Activated T-helper 2 cell treated with anti-CD3 and anti-CD28 coated beads, Interferon-gamma antibody, Interleukin-2, Interleukin-4, amounts not matched to agents 10 μg/mL and 5 μg/mL and 100 μg/mL, durations not matched to agents 14 hours and 24 hours and 36 hours (primary cell): ENCODE results near the gene CCM2. TPM values are rescaled to one million over a fixed set of nuclear protein-coding genes. Genes with fewer than 3 reads are reported as not detected.

Experiments used
- DNase-seq: peaks from one replicate; pipeline ENCODE4 v3.0.0; 2021; ENCODE audit warnings: low spot score
- H3K27ac Mint-ChIP-seq: one replicate; pipeline ENCODE4 v1.8.0; 2021; ENCODE audit warnings: mixed read lengths
- H3K27me3 Mint-ChIP-seq: one replicate; pipeline ENCODE4 v1.8.0; 2021; ENCODE audit warnings: low read depth, mixed read lengths
- H3K36me3 Mint-ChIP-seq: one replicate; pipeline ENCODE4 v1.8.0; 2021; ENCODE audit warnings: low read depth, mixed read lengths
- H3K4me1 Mint-ChIP-seq: one replicate; pipeline ENCODE4 v1.8.0; 2021; ENCODE audit warnings: low read depth, mixed read lengths
- H3K4me3 Mint-ChIP-seq: one replicate; pipeline ENCODE4 v1.8.0; 2021; ENCODE audit warnings: low read depth, mild to moderate bottlenecking, moderate library complexity, mixed read lengths
- H3K9me3 Mint-ChIP-seq: one replicate; pipeline ENCODE4 v1.8.0; 2021; ENCODE audit warnings: mixed read lengths
- intact Hi-C: fragments of 100-400 bp; cut with micrococcal nuclease; formaldehyde crosslinking; loops from one replicate; pipeline ENCODE4 v1.15.1; 2023
- total RNA-seq: library from RNA; stranded (reverse); gene quantifications from 2 replicates; pipeline ENCODE4 v1.2.3, GENCODE V29; 2022

Gene CCM2
- total RNA-seq, 1 donor from 2014 or later: 61.3 TPM

- Mint-ChIP-seq H3K27ac (peak overlapping the region; percentile 98), H3K27me3 (no peaks in the 10 kb centered on the region), H3K9me3 (no peaks in the 10 kb centered on the region), H3K4me1 (peaks cover 62% of the 10 kb centered on the region), H3K4me3 (peak overlapping the region; percentile 97), H3K36me3 (peaks cover 88% of the 10 kb centered on the region)
- no peak for DNase-seq
- intact Hi-C loops: loop anchor here (1.0 to 10.0 kb wide), 8 partner anchors 20 to 395 kb away; partner anchors contain the start of genes H2AZ2, PPIA, PURB and TBRG4
These were observed 20.3 kb upstream of the CCM2 start for GRCh38 chr7:44979481-44980392.

- H3K36me3 Mint-ChIP-seq: peaks cover 88% of the 10 kb centered on the region
- peak; percentile 56 for DNase-seq
- H3K4me1 Mint-ChIP-seq: peaks cover 63% of the 10 kb centered on the region
- intact Hi-C loops: loop anchor here (2.0 to 10.0 kb wide), 3 partner anchors 130 to 396 kb away; partner anchors contain the start of genes PPIA, TBRG4 and TMED4
- H3K9me3 Mint-ChIP-seq: no peaks in the 10 kb centered on the region
- H3K27ac Mint-ChIP-seq: peak overlapping the region; percentile 98
- H3K27me3 Mint-ChIP-seq: no peaks in the 10 kb centered on the region
- H3K4me3 Mint-ChIP-seq: peak overlapping the region; percentile 97
These were observed 19.5 kb upstream of the CCM2 start for GRCh38 chr7:44980393-44981034.

- no peak for DNase-seq
- intact Hi-C loops: loop anchor here (2.0 to 10.0 kb wide), 3 partner anchors 130 to 396 kb away; partner anchors contain the start of genes PPIA, TBRG4 and TMED4
- Mint-ChIP-seq H3K4me3 (peak overlapping the region; percentile 97), H3K27me3 (no peaks in the 10 kb centered on the region), H3K9me3 (no peaks in the 10 kb centered on the region), H3K36me3 (peaks cover 88% of the 10 kb centered on the region), H3K27ac (peak overlapping the region; percentile 98), H3K4me1 (peaks cover 60% of the 10 kb centered on the region)
These were observed 18.8 kb upstream of the CCM2 start for GRCh38 chr7:44981035-44981706.

- H3K27me3 Mint-ChIP-seq: no peaks in the 10 kb centered on the region
- H3K27ac Mint-ChIP-seq: peak overlapping the region; percentile 98
- intact Hi-C loops: loop anchor here (10.0 kb wide), 1 partner anchor 398 kb away; the partner anchor contains the start of gene TMED4
- H3K4me3 Mint-ChIP-seq: peak overlapping the region; percentile 95
- DNase-seq: no peak
- H3K36me3 Mint-ChIP-seq: peaks cover 81% of the 10 kb centered on the region
- H3K9me3 Mint-ChIP-seq: no peaks in the 10 kb centered on the region
- H3K4me1 Mint-ChIP-seq: peaks cover 65% of the 10 kb centered on the region
These were observed 17.5 kb upstream of the CCM2 start for GRCh38 chr7:44982535-44982923.

- no peak for DNase-seq
- intact Hi-C loops: loop anchor here (10.0 kb wide), 1 partner anchor 398 kb away; the partner anchor contains the start of gene TMED4
- Mint-ChIP-seq H3K9me3 (no peaks in the 10 kb centered on the region), H3K4me1 (peaks cover 70% of the 10 kb centered on the region), H3K36me3 (peaks cover 77% of the 10 kb centered on the region), H3K27me3 (no peaks in the 10 kb centered on the region), H3K4me3 (peak overlapping the region; percentile 95), H3K27ac (peak overlapping the region; percentile 98)
These were observed 17.0 kb upstream of the CCM2 start for GRCh38 chr7:44982970-44983369.

- no peak for DNase-seq
- H3K27me3 Mint-ChIP-seq: no peaks in the 10 kb centered on the region
- H3K4me1 Mint-ChIP-seq: peaks cover 76% of the 10 kb centered on the region
- intact Hi-C loops: loop anchor here (10.0 kb wide), 1 partner anchor 399 kb away; the partner anchor contains the start of gene TMED4
- H3K36me3 Mint-ChIP-seq: peaks cover 71% of the 10 kb centered on the region
- H3K4me3 Mint-ChIP-seq: peak overlapping the region; percentile 95
- peak overlapping the region; percentile 99 for H3K27ac Mint-ChIP-seq
- no peaks in the 10 kb centered on the region for H3K9me3 Mint-ChIP-seq
These were observed 16.1 kb upstream of the CCM2 start for GRCh38 chr7:44983742-44984477.

GRCh38 chr7:44984478-44984758 lies 15.6 kb upstream of the CCM2 start:
- Mint-ChIP-seq H3K27ac (peak overlapping the region; percentile 99), H3K27me3 (no peaks in the 10 kb centered on the region), H3K4me3 (peak overlapping the region; percentile 95), H3K9me3 (no peaks in the 10 kb centered on the region), H3K36me3 (peaks cover 66% of the 10 kb centered on the region), H3K4me1 (peaks cover 76% of the 10 kb centered on the region)
- intact Hi-C loops: loop anchor here (10.0 kb wide), 1 partner anchor 400 kb away; the partner anchor contains the start of gene TMED4
- DNase-seq: no peak

GRCh38 chr7:44985033-44985695 lies 14.8 kb upstream of the CCM2 start:
- Mint-ChIP-seq H3K4me3 (peak overlapping the region; percentile 95), H3K36me3 (peaks cover 66% of the 10 kb centered on the region), H3K27me3 (no peaks in the 10 kb centered on the region), H3K4me1 (peaks cover 68% of the 10 kb centered on the region), H3K27ac (peak overlapping the region; percentile 99), H3K9me3 (no peaks in the 10 kb centered on the region)
- intact Hi-C loops: loop anchor here (10.0 kb wide), 1 partner anchor 400 kb away; the partner anchor contains the start of gene TMED4
- no peak for DNase-seq

GRCh38 chr7:44985900-44986217 lies 14.1 kb upstream of the CCM2 start:
- Mint-ChIP-seq H3K9me3 (no peaks in the 10 kb centered on the region), H3K27ac (peak overlapping the region; percentile 99), H3K36me3 (peaks cover 63% of the 10 kb centered on the region), H3K27me3 (no peaks in the 10 kb centered on the region), H3K4me1 (peaks cover 66% of the 10 kb centered on the region), H3K4me3 (peak overlapping the region; percentile 95)
- intact Hi-C loops: loop anchor here (1.0 to 10.0 kb wide), 4 partner anchors 9 to 401 kb away; partner anchors contain the start of gene TMED4
- DNase-seq: no peak

- peak overlapping the region; percentile 99 for H3K27ac Mint-ChIP-seq
- intact Hi-C loops: loop anchor here (1.0 to 10.0 kb wide), 4 partner anchors 9 to 402 kb away; partner anchors contain the start of gene TMED4
- H3K36me3 Mint-ChIP-seq: peaks cover 58% of the 10 kb centered on the region
- H3K27me3 Mint-ChIP-seq: no peaks in the 10 kb centered on the region
- H3K4me3 Mint-ChIP-seq: peak overlapping the region; percentile 95
- H3K9me3 Mint-ChIP-seq: no peaks in the 10 kb centered on the region
- H3K4me1 Mint-ChIP-seq: peaks cover 62% of the 10 kb centered on the region
- DNase-seq: peak; percentile 95
These were observed 13.6 kb upstream of the CCM2 start for GRCh38 chr7:44986218-44987053.

- no peaks in the 10 kb centered on the region for H3K9me3 Mint-ChIP-seq
- no peaks in the 10 kb centered on the region for H3K27me3 Mint-ChIP-seq
- DNase-seq: no peak
- H3K4me1 Mint-ChIP-seq: peaks cover 53% of the 10 kb centered on the region
- H3K4me3 Mint-ChIP-seq: peak overlapping the region; percentile 95
- peak overlapping the region; percentile 99 for H3K27ac Mint-ChIP-seq
- H3K36me3 Mint-ChIP-seq: peaks cover 51% of the 10 kb centered on the region
- intact Hi-C loops: loop anchor here (10.0 kb wide), 1 partner anchor 403 kb away; the partner anchor contains the start of gene TMED4
These were observed 12.5 kb upstream of the CCM2 start for GRCh38 chr7:44987457-44987856.
